K562 (cell line): ENCODE results near the gene TMEM164. TPM values are rescaled to one million over a fixed set of nuclear protein-coding genes. Genes with fewer than 3 reads are reported as not detected.

ENCODE experiments used
- ATAC-seq: fragments of 200-7000 bp; cut with Tn5 transposase; 3 replicates; pipeline ENCODE4 v1.9.1; 2020; ENCODE audit warnings: moderate library complexity
- BruUV-seq: library from RNA; stranded (reverse); fragments of 400-500 nt; replicated peaks from 2 replicates; lab custom pipeline; 2021; lab: Mats Ljungman, UMichigan
- CTCF ChIA-PET: fragments of 300-600 bp; formaldehyde crosslinking; extraction: SDS; loops from one replicate; lab custom pipeline; 2021; ENCODE audit warnings: low intra/inter-chr PET ratio; lab: Yijun Ruan, JAX
- POLR2A ChIA-PET: fragments of 300-600, 350-650 bp; sonication (Branson Sonifier 250); formaldehyde crosslinking; extraction: SDS; loops from one replicate; lab custom pipeline; 2021; ENCODE audit warnings: antibody characterized with exemption, inconsistent platforms; lab: Yijun Ruan, JAX
- DNase-seq, 4 experiments: peaks; one replicate each; pipeline versions ENCODE4 v3.0.0 to v3.0.0-alpha.2; 2011 to 2018; ENCODE audit warnings: low spot score in 3 of 4, mixed read lengths in 3 of 4; ENCODE audit errors: extremely low read depth in 1 of 4
- FAIRE-seq: peaks from 2 replicates; lab custom pipeline; 2011; peaks lifted over from hg19 to GRCh38; lab: Jason Lieb, UNC
- H2AFZ ChIP-seq: 2 replicates; pipeline ENCODE4 v1.6.0; 2011; ENCODE audit warnings: low read depth, low read length, control low read depth, inconsistent platforms
- H3K27ac ChIP-seq: fragments of 200-600 bp; 3 replicates; pipeline ENCODE4 v1.8.0; 2011; ENCODE audit warnings: low read depth, mild to moderate bottlenecking, control low read depth, inconsistent platforms, low read length, moderate library complexity, mixed read lengths; ENCODE audit errors: extremely low read depth
- H3K27me3 ChIP-seq, 2 experiments: fragments of 300-600 bp in 1 of 2; 2 replicates in 1 of 2; 3 replicates in 1 of 2; pipeline versions ENCODE4 v1.6.0 to v1.8.0; 2011; ENCODE audit warnings: inconsistent platforms in 2 of 2, low read length in 2 of 2, mild to moderate bottlenecking in 1 of 2, mixed read lengths in 1 of 2, moderate library complexity in 1 of 2; ENCODE audit not compliant: control insufficient read depth in 2 of 2, insufficient read depth in 2 of 2
- H3K36me3 ChIP-seq: fragments of 300-600 bp; 3 replicates; pipeline ENCODE4 v1.8.0; 2011; ENCODE audit warnings: mild to moderate bottlenecking, low read length, inconsistent platforms; ENCODE audit not compliant: control insufficient read depth, insufficient read depth
- H3K4me1 ChIP-seq, 2 experiments: fragments of 200-600 bp in 1 of 2; replicated peaks in 1 of 2; 2 replicates in 1 of 2; 3 replicates in 1 of 2; pipeline versions ENCODE4 v1.5.1 to v1.8.0; 2011; ENCODE audit warnings: inconsistent platforms in 2 of 2, low read length in 2 of 2, mild to moderate bottlenecking in 1 of 2, mixed read lengths in 1 of 2, moderate library complexity in 1 of 2; ENCODE audit not compliant: control insufficient read depth in 2 of 2, insufficient read depth in 2 of 2
- H3K4me2 ChIP-seq: 2 replicates; pipeline ENCODE4 v1.6.1; 2011; ENCODE audit warnings: low read length, control low read depth, inconsistent platforms, mixed read lengths; ENCODE audit not compliant: insufficient read depth
- H3K4me3 ChIP-seq: fragments of 200-600 bp; sonication (generic), shearing (Covaris generic); 2 replicates; pipeline ENCODE4 v1.5.1; 2016; ENCODE audit warnings: control low read depth, inconsistent platforms
- H3K79me2 ChIP-seq: fragments of 200-600 bp; 3 replicates; pipeline ENCODE4 v1.8.0; 2011; ENCODE audit warnings: low read length, inconsistent platforms; ENCODE audit not compliant: control insufficient read depth, insufficient read depth
- H3K9ac ChIP-seq, 2 experiments: 2 replicates each; pipeline versions ENCODE4 v1.6.0 to v1.6.1; 2011; ENCODE audit warnings: low read depth in 2 of 2, low read length in 2 of 2, control low read depth in 1 of 2, inconsistent platforms in 1 of 2, mild to moderate bottlenecking in 1 of 2, mixed read lengths in 1 of 2; ENCODE audit not compliant: insufficient read depth in 1 of 2
- H3K9me1 ChIP-seq: one replicate; pipeline ENCODE4 v1.6.0; 2011; ENCODE audit warnings: inconsistent platforms, mild to moderate bottlenecking, low read length, moderate library complexity; ENCODE audit not compliant: control insufficient read depth, insufficient read depth
- H3K9me3 ChIP-seq: replicated peaks from 2 replicates; pipeline ENCODE4 v1.5.1; 2011; ENCODE audit warnings: low read depth, low read length, inconsistent platforms; ENCODE audit not compliant: control insufficient read depth, insufficient read depth
- H4K20me1 ChIP-seq: replicated peaks from 2 replicates; pipeline ENCODE4 v1.6.1; 2011; ENCODE audit warnings: low read length, inconsistent platforms, mixed read lengths; ENCODE audit not compliant: control insufficient read depth, insufficient read depth
- CBFA2T3 ChIP-seq: fragments of 450-650 bp; IDR thresholded peaks from 2 replicates; pipeline ENCODE4 v1.6.1; 2017
- CEBPG ChIP-seq, 3 experiments: fragments of 200-800 bp in 1 of 3; sonication (Bioruptor generic) in 1 of 3; sonication (generic) in 1 of 3; formaldehyde crosslinking in 1 of 3; IDR thresholded peaks in 2 of 3; conservative IDR thresholded peaks in 1 of 3; 2 replicates each; pipeline versions ENCODE4 v1.6.1 to v1.8.0; 2016 to 2022; ENCODE audit warnings: missing compliant biosample characterization in 2 of 3, missing genetic modification characterization in 2 of 3, mild to moderate bottlenecking in 1 of 3, missing genetic modification reagents in 1 of 3
- FOXK1 ChIP-seq: sonication (generic); formaldehyde crosslinking; IDR thresholded peaks from 2 replicates; pipeline ENCODE4 v1.8.0; 2022; ENCODE audit warnings: missing genetic modification reagents, mild to moderate bottlenecking, borderline replicate concordance
- WGBS: fragments of 100-300 bp; shearing (Covaris generic); methylation state at CpG from one replicate; pipeline ENCODE4 v1.1.6; 2016; ENCODE audit warnings: low coverage, mixed read lengths; ENCODE audit not compliant: insufficient coverage; ENCODE audit errors: missing lambda C conversion rate; 5-methylcytosine and 5-hydroxymethylcytosine counted together
- in situ Hi-C: fragments of 300-500 bp; cut with MboI; formaldehyde crosslinking; loops from 4 replicates; pipeline ENCODE4 v1.15.0; 2018; ENCODE audit warnings: inconsistent platforms, mixed read lengths
- intact Hi-C: fragments of 100-400 bp; cut with micrococcal nuclease; formaldehyde crosslinking; loops from 2 replicates; pipeline ENCODE4 v1.14.2; 2022
- polyA plus RNA-seq, 8 experiments: library from polyadenylated mRNA; depleted of rRNA in 4 of 8; stranded (reverse) in 5 of 8; unstranded in 3 of 8; fragments of >200 nt; fragmentation: Nextera tagmentation in 2 of 8; fragmentation: Illumina TruSeq in 1 of 8; extraction: Ambion mirVana in 2 of 8; extraction: Trizol in 1 of 8; gene quantifications; 2 replicates each; pipeline versions ENCODE4 v1.2.1 to v1.2.3, GENCODE V29; 2011 to 2014; ENCODE audit warnings: inconsistent platforms in 1 of 8, missing spikeins in 1 of 8
- total RNA-seq, 7 experiments: library from RNA; depleted of rRNA in 6 of 7; stranded (reverse); fragments of >200 nt in 6 of 7; fragmentation: Illumina TruSeq in 2 of 7; extraction: Trizol in 2 of 7; gene quantifications; 2 replicates each; pipeline versions ENCODE4 v1.2.1 to v1.2.3, GENCODE V29; 2011 to 2021; ENCODE audit warnings: low replicate concordance in 1 of 7
- TF ChIP-seq, protein P1 (sequence below): fragments of 250-450 bp; sonication (Bioruptor Pico); IDR thresholded peaks from 2 replicates; pipeline ENCODE4 v1.5.0; 2021; ENCODE audit warnings: mild to moderate bottlenecking, borderline replicate concordance
- TF ChIP-seq, protein P2 (sequence below): fragments of 450-650 bp; formaldehyde crosslinking; IDR thresholded peaks from 2 replicates; pipeline ENCODE4 v1.4.0; 2022; ENCODE audit warnings: mild to moderate bottlenecking, moderate library complexity
- TF ChIP-seq, protein P3 (sequence below): fragments of 250-450 bp; sonication (Bioruptor Pico); IDR thresholded peaks from 2 replicates; pipeline ENCODE4 v1.4.0; 2020; ENCODE audit warnings: mild to moderate bottlenecking, moderate library complexity

Gene TMEM164
- total and polyA plus RNA-seq, 9 of the 15 experiments (the other 6 are each of a cell fraction or from before 2014, with no cell fraction given): 2.4 to 57.3 (median 23.1) TPM

GRCh38 chrX:110036162-110037033, 33.5 kb downstream of the TMEM164 start (continued):
- TF ChIP-seq CEBPG (CRISPR knock-in tag; IDR thresholded peaks at IDR 0.05): no peak
- peak; percentile 17 to 46; a peak in 2 of 4 replicates for TF ChIP-seq CEBPG (tag; conservative IDR thresholded peaks at IDR 0.05 in 1 of 2, IDR thresholded peaks at IDR 0.05 in 1 of 2)
- TF ChIP-seq, protein P1, sequence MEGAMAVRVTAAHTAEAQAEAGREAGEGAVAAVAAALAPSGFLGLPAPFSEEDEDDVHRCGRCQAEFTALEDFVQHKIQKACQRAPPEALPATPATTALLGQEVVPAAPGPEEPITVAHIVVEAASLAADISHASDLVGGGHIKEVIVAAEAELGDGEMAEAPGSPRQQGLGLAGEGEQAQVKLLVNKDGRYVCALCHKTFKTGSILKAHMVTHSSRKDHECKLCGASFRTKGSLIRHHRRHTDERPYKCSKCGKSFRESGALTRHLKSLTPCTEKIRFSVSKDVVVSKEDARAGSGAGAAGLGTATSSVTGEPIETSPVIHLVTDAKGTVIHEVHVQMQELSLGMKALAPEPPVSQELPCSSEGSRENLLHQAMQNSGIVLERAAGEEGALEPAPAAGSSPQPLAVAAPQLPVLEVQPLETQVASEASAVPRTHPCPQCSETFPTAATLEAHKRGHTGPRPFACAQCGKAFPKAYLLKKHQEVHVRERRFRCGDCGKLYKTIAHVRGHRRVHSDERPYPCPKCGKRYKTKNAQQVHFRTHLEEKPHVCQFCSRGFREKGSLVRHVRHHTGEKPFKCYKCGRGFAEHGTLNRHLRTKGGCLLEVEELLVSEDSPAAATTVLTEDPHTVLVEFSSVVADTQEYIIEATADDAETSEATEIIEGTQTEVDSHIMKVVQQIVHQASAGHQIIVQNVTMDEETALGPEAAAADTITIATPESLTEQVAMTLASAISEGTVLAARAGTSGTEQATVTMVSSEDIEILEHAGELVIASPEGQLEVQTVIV: no peak
- 0 out of 2 replicates have a peak, but pooled peaks have one; percentile 3 for TF ChIP-seq CBFA2T3

- no peak for FAIRE-seq
- Histone ChIP-seq H3K4me3 (no peak overlapping the region), H3K9me1 (no peaks in the 10 kb centered on the region), H3K36me3 (peaks cover 10% of the 10 kb centered on the region; the same call in 1 of the 3 replicates), H2AFZ (no peak overlapping the region), H3K9me3 (no peaks in the 10 kb centered on the region), H3K9ac (no peak overlapping the region), H3K4me1 (peaks cover 0 to 4% of the 10 kb centered on the region in 2 experiments; a peak in 2 of 5 replicates), H4K20me1 (no peaks in the 10 kb centered on the region; the same call in 1 of the 2 replicates), H3K27ac (no peak overlapping the region), H3K27me3 (no peaks in the 10 kb centered on the region), H3K4me2 (no peak overlapping the region), H3K79me2 (peaks cover 48% of the 10 kb centered on the region)
- WGBS: 82% methylated on average over 2 of the region's 2 CpGs
- ChIA-PET CTCF (no interaction called here), POLR2A (interaction anchor here (0.7 to 0.8 kb wide), 2 partner anchors 9 to 28 kb away, joined by 3 read pairs; no protein-coding TSS in a partner anchor)
- no peak for DNase-seq
- no peak for ATAC-seq
- in situ Hi-C loops (no loop called here), intact Hi-C loops (no loop called here)
- no TSS peak for BruUV-seq
- TF ChIP-seq, protein P2, sequence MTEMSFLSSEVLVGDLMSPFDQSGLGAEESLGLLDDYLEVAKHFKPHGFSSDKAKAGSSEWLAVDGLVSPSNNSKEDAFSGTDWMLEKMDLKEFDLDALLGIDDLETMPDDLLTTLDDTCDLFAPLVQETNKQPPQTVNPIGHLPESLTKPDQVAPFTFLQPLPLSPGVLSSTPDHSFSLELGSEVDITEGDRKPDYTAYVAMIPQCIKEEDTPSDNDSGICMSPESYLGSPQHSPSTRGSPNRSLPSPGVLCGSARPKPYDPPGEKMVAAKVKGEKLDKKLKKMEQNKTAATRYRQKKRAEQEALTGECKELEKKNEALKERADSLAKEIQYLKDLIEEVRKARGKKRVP: no peak
- TF ChIP-seq, protein P3, sequence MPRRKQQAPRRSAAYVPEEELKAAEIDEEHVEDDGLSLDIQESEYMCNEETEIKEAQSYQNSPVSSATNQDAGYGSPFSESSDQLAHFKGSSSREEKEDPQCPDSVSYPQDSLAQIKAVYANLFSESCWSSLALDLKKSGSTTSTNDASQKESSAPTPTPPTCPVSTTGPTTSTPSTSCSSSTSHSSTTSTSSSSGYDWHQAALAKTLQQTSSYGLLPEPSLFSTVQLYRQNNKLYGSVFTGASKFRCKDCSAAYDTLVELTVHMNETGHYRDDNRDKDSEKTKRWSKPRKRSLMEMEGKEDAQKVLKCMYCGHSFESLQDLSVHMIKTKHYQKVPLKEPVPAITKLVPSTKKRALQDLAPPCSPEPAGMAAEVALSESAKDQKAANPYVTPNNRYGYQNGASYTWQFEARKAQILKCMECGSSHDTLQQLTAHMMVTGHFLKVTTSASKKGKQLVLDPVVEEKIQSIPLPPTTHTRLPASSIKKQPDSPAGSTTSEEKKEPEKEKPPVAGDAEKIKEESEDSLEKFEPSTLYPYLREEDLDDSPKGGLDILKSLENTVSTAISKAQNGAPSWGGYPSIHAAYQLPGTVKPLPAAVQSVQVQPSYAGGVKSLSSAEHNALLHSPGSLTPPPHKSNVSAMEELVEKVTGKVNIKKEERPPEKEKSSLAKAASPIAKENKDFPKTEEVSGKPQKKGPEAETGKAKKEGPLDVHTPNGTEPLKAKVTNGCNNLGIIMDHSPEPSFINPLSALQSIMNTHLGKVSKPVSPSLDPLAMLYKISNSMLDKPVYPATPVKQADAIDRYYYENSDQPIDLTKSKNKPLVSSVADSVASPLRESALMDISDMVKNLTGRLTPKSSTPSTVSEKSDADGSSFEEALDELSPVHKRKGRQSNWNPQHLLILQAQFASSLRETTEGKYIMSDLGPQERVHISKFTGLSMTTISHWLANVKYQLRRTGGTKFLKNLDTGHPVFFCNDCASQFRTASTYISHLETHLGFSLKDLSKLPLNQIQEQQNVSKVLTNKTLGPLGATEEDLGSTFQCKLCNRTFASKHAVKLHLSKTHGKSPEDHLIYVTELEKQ (CRISPR knock-in tag): no peak
- TF ChIP-seq FOXK1 (CRISPR knock-in tag): no peak
Observed at GRCh38 chrX:110037178-110037577, 34.3 kb downstream of the TMEM164 start.
